Gastroesophageal sphincter (tissue), 3 donors: Measurements from ENCODE around the gene CPNE8.

Source experiments
- CTCF ChIP-seq, 4 experiments: fragments of 200-600 bp in 2 of 4; fragments of 450-650 bp in 2 of 4; sonication (generic) in 1 of 4; IDR thresholded peaks; one replicate each; pipeline ENCODE4 v1.5.1; 2017 to 2019; ENCODE audit warnings: antibody characterized with exemption in 4 of 4, mild to moderate bottlenecking in 2 of 4, moderate library complexity in 2 of 4
- POLR2A ChIP-seq, 2 donors: fragments of 450-650 bp; IDR thresholded peaks; one replicate each; pipeline ENCODE4 v1.6.1; 2017; ENCODE audit warnings: antibody characterized with exemption in 2 of 2, mild to moderate bottlenecking in 2 of 2, moderate library complexity in 1 of 2
- POLR2AphosphoS5 ChIP-seq: sonication (generic); formaldehyde crosslinking; IDR thresholded peaks from one replicate; pipeline ENCODE4 v1.6.1; 2017; ENCODE audit warnings: antibody characterized with exemption

- TF ChIP-seq CTCF (IDR thresholded peaks at IDR 0.05) (no peak), POLR2A (IDR thresholded peaks at IDR 0.05) (no peak), POLR2AphosphoS5 (no peak)
Observed at GRCh38 chr12:38890102-38890855, 15.1 kb downstream of the CPNE8 start.
